Stomach (tissue), 9 donors: ENCODE measurements around the gene ASPG. TPM values are rescaled to one million over a fixed set of nuclear protein-coding genes. Genes with fewer than 3 reads are reported as not detected.

ENCODE experiments used
- DNase-seq, 2 donors: peaks; one replicate each; pipeline versions ENCODE4 v3.0.0 to v3.0.0-alpha.2; 2013 to 2019
- H3K27ac ChIP-seq, 5 donors: fragments of 200-600 bp in 4 of 5; sonication (generic) in 4 of 5; one replicate each; pipeline ENCODE4 v1.5.1; 2013 to 2019; ENCODE audit warnings: mild to moderate bottlenecking in 1 of 5, moderate library complexity in 1 of 5
- H3K27me3 ChIP-seq, 3 donors: fragments of 200-600 bp; sonication (generic); one replicate each; pipeline ENCODE4 v1.5.1; 2017 to 2019; ENCODE audit warnings: mixed run types in 1 of 3
- H3K36me3 ChIP-seq, 4 donors: fragments of 200-600 bp; sonication (generic); 1 replicate in 3 of 4; 2 replicates in 1 of 4; pipeline ENCODE4 v1.5.1; 2016 to 2019
- H3K4me1 ChIP-seq, 4 donors: fragments of 200-600 bp; sonication (generic); one replicate each; pipeline ENCODE4 v1.5.1; 2016 to 2019
- H3K4me3 ChIP-seq, 4 donors: fragments of 200-600 bp; sonication (generic) in 3 of 4; one replicate each; pipeline ENCODE4 v1.5.1; 2016 to 2019; ENCODE audit warnings: mild to moderate bottlenecking in 1 of 4
- H3K9me3 ChIP-seq, 4 donors: fragments of 200-600 bp; sonication (generic); one replicate each; pipeline ENCODE4 v1.5.1; 2016 to 2019
- EP300 ChIP-seq: sonication (generic); formaldehyde crosslinking; IDR thresholded peaks from one replicate; pipeline ENCODE4 v1.6.1; 2017; ENCODE audit warnings: antibody characterized with exemption
- POLR2A ChIP-seq, 4 donors: fragments of 450-650 bp; IDR thresholded peaks; one replicate each; pipeline ENCODE4 v1.6.1; 2016; ENCODE audit warnings: antibody characterized with exemption in 4 of 4, control low read depth in 2 of 4, mild to moderate bottlenecking in 1 of 4, moderate library complexity in 1 of 4
- POLR2AphosphoS5 ChIP-seq, 3 donors: sonication (generic); formaldehyde crosslinking; IDR thresholded peaks; one replicate each; pipeline ENCODE4 v1.6.1; 2016; ENCODE audit warnings: antibody characterized with exemption in 3 of 3
- WGBS, 5 donors: extraction: QIAGEN DNeasy Blood & Tissue Kit in 3 of 5; methylation state at CpG; one replicate each; pipeline versions ENCODE4 v1.1.5 to v1.1.7; 2013 to 2018; 5-methylcytosine and 5-hydroxymethylcytosine counted together
- intact Hi-C: fragments of 100-400 bp; cut with DNase I; formaldehyde crosslinking; loops from one replicate; pipeline ENCODE4 v1.15.1; 2023; ENCODE audit warnings: low total_unique reads
- polyA plus RNA-seq, 3 donors: library from polyadenylated mRNA; stranded (reverse); fragments of 200-250 nt; gene quantifications; one replicate each; pipeline ENCODE4 v1.2.3, GENCODE V29; 2013
- total RNA-seq, 5 donors: library from RNA; depleted of rRNA; stranded (reverse); fragments of >200 nt; gene quantifications; one replicate each; pipeline versions ENCODE4 v1.1.0 to v1.2.3, GENCODE V29; 2014 to 2016
- TF ChIP-seq, protein P1 (sequence below), 7 experiments: fragments of 450-650 bp in 4 of 7; fragments of 200-600 bp in 3 of 7; sonication (generic) in 3 of 7; IDR thresholded peaks; one replicate each; pipeline ENCODE4 v1.5.1; 2016 to 2019; ENCODE audit warnings: antibody characterized with exemption in 7 of 7, control low read depth in 2 of 7, mild to moderate bottlenecking in 1 of 7
- donor health status: healthy with polysubstance abuse.
- donor health status: Bipolar disorder and iron deficiency.
- donor health status: healthy.

The ASPG gene
- total and polyA plus RNA-seq, 8 donors, result 0.12 to 10.7 (median 4.4) TPM; not detected in 1

DNA sequence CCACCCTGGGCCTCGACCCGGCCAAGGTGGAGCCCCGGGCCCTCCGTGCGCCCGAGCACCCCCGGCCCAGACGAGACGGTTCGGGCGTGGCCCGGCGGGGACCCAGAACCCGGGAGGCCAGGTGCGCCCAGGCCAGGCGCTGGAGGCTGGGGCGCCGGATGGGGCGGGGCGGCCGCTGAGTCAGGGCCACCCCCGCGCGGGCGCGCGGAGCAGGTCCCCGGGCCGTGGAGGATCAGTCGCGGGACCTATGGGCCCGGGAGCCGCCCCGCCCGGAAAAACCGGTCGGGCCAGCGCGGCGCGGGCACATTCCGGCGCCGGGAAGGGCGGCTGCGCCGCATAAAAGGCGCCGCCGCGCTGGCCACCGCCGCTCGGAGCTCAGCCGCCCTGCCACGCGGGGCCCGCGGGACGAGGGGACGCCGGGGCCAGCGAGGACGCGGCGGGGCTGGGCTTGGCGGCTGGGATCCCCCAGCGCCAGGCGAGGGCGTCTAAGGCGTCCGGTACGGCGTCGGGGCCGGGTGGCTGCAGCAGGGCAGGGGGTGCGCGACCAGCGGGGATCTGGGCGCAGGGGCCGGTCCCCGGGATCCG lies 31.3 kb downstream of the ASPG start:
- no peaks in the 10 kb centered on the region for H3K9me3 ChIP-seq
- WGBS, 5 donors, result 0 to 1% (median 1%) methylated on average over 6 to 83 of the region's 83 CpGs
- H3K36me3 ChIP-seq, result no peaks in the 10 kb centered on the region
- TF ChIP-seq EP300 (no peak), POLR2AphosphoS5 (IDR thresholded peaks at IDR 0.05) (peak in 1 of 3 donors; percentile 27)
- peaks cover 15 to 48% (median 33%) of the 10 kb centered on the region in 4 donors for H3K4me1 ChIP-seq
- H3K4me3 ChIP-seq, result peak overlapping the region; percentile 49 to 60 (median 56)
- DNase-seq, result peak; percentile 85 to 90
- intact Hi-C loops, result no loop called here
- peaks cover 21 to 90% (median 27%) of the 10 kb centered on the region in 3 donors for H3K27me3 ChIP-seq
- H3K27ac ChIP-seq, result peak overlapping the region; percentile 79 to 91 (median 85)

DNA sequence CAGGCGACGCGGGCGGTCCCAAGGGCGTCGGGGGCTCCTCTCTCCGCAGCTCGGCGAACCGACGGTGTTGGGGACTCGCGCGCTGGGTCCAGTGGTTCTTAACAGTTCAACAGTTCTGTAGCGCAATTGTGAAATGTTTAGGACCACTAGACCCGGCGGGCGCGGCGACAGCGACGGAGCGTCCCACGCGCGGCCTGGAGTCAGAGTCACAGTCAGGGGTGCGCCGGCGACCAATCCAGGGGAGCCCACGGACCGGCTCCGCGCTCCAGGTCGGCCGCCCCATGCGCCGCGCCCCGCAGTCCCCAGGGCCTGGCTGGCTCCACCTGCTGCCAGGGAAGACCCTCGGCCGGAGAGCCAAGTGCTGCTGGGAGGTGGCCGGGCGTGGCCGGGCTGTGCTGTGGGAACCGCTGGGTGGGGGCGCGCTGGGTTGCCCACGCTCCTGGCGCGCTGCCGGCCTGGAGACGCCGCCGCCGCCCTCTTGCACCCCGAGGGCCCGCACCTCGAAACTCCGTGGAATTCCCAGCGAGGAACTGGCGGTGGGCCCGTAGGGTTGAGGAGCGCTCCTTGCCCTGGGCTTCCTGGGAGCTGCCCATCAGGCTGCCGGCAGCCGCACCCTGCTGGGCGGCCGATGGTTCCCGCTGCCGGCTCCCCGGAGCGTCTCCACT lies 32.0 kb downstream of the ASPG start:
- peaks cover 21 to 85% (median 27%) of the 10 kb centered on the region in 3 donors for H3K27me3 ChIP-seq
- intact Hi-C loops, result no loop called here
- H3K4me3 ChIP-seq, result peak overlapping the region; percentile 49 to 60 (median 56)
- H3K27ac ChIP-seq, result peak overlapping the region; percentile 79 to 89 (median 85)
- peaks cover 15 to 42% (median 30%) of the 10 kb centered on the region in 4 donors for H3K4me1 ChIP-seq
- TF ChIP-seq EP300 (no peak), POLR2A (IDR thresholded peaks at IDR 0.05) (no peak), POLR2AphosphoS5 (IDR thresholded peaks at IDR 0.05) (no peak)
- TF ChIP-seq, protein P1, sequence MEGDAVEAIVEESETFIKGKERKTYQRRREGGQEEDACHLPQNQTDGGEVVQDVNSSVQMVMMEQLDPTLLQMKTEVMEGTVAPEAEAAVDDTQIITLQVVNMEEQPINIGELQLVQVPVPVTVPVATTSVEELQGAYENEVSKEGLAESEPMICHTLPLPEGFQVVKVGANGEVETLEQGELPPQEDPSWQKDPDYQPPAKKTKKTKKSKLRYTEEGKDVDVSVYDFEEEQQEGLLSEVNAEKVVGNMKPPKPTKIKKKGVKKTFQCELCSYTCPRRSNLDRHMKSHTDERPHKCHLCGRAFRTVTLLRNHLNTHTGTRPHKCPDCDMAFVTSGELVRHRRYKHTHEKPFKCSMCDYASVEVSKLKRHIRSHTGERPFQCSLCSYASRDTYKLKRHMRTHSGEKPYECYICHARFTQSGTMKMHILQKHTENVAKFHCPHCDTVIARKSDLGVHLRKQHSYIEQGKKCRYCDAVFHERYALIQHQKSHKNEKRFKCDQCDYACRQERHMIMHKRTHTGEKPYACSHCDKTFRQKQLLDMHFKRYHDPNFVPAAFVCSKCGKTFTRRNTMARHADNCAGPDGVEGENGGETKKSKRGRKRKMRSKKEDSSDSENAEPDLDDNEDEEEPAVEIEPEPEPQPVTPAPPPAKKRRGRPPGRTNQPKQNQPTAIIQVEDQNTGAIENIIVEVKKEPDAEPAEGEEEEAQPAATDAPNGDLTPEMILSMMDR (IDR thresholded peaks at IDR 0.05), result no peak
- WGBS, 5 donors, result 3 to 15% (median 5%) methylated on average over 24 to 71 of the region's 71 CpGs
- DNase-seq, result peak in 1 of 2 donors; percentile 35
- H3K9me3 ChIP-seq, result no peaks in the 10 kb centered on the region
- H3K36me3 ChIP-seq, result no peaks in the 10 kb centered on the region

DNA sequence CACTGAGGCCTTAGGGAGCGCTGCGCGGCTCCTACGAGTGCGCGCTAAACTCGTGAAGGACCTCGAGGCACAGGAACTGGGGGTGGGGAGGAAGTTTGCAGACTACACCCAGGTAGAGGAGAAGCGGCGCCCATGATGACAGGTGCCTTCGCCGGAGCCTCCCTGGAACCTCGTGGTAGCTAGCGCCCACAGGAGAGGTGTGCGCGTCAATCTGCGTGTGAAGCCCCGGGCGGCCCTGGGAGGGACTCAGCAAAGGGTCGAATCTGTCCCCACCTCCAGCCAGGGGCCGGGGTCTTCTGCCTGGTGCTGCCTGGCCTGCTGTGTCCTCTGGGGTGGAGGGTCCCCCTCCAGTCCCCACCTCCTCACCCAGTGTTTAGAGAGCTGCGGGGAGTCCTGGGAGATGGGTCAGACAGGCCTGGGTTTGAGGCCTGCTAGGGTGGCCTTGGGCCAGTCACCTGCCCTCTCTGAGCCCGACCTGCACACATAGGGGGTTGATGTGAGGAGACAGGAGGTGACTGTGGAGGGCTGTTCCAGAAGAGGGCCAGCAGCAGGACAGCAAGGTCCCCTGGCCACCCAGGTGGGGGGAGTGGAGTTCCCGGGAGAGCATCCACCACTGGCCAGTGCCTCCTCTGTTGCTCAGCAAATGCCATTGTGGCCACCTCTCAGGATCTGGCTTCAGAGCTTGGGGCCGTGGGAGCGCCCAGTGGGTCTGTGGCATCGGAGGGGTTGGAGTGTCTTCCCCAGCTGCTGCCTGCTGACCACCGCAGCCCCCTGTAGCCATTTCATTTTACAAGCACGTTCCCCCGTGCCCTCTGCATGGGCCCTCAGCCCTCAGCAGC lies 32.7 kb downstream of the ASPG start:
- peaks cover 21 to 83% (median 27%) of the 10 kb centered on the region in 3 donors for H3K27me3 ChIP-seq
- H3K36me3 ChIP-seq, result no peaks in the 10 kb centered on the region
- peak overlapping the region; percentile 49 to 60 (median 56) for H3K4me3 ChIP-seq
- peaks cover 0 to 2% (median under 1%) of the 10 kb centered on the region in 4 donors for H3K9me3 ChIP-seq
- H3K4me1 ChIP-seq, result peaks cover 15 to 36% (median 28%) of the 10 kb centered on the region in 4 donors
- DNase-seq, result peak; percentile 10 to 24
- 57 to 84% (median 64%) methylated on average over 10 to 30 of the region's 30 CpGs for WGBS, 5 donors
- TF ChIP-seq POLR2A (IDR thresholded peaks at IDR 0.05) (no peak), EP300 (no peak)
- H3K27ac ChIP-seq, result peak overlapping the region in 2 of 5 donors; percentile 79 to 89
- intact Hi-C loops, result no loop called here

DNA sequence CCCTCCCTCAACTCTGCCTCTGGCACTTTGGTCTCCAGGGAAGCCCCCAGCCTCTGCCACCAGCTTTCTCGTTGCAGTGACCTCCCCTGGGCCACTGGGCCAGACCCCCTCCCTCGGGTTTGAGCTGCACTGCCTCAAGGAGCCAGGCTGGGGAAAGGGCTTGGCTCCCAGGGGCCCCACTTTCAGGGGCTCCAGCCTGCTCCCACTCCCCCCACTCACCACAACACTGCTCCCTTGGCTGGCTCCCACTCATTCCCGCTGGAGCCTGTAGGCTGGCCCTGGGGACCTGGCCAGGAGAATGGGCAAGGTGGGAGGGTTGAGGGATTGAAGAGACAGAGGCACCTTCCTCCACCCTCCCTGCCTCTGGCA lies 33.6 kb downstream of the ASPG start:
- H3K9me3 ChIP-seq, result peaks cover 0 to 11% (median 8%) of the 10 kb centered on the region in 4 donors
- DNase-seq, result peak in 1 of 2 donors; percentile 23
- no peak overlapping the region for H3K4me3 ChIP-seq
- H3K4me1 ChIP-seq, result peaks cover 15 to 31% (median 28%) of the 10 kb centered on the region in 4 donors
- intact Hi-C loops, result no loop called here
- 72 to 91% (median 84%) methylated on average over 3 of the region's 3 CpGs for WGBS, 5 donors
- no peak overlapping the region for H3K27ac ChIP-seq
- peaks cover 21 to 74% (median 27%) of the 10 kb centered on the region in 3 donors for H3K27me3 ChIP-seq
- TF ChIP-seq POLR2AphosphoS5 (IDR thresholded peaks at IDR 0.05), result no peak
- TF ChIP-seq, protein P1 (IDR thresholded peaks at IDR 0.05), result no peak
- no peak for TF ChIP-seq POLR2A (IDR thresholded peaks at IDR 0.05)
- TF ChIP-seq EP300, result no peak
- no peaks in the 10 kb centered on the region for H3K36me3 ChIP-seq
